ENCODE results near the gene MCM3AP.

MCM3AP gene

DNA sequence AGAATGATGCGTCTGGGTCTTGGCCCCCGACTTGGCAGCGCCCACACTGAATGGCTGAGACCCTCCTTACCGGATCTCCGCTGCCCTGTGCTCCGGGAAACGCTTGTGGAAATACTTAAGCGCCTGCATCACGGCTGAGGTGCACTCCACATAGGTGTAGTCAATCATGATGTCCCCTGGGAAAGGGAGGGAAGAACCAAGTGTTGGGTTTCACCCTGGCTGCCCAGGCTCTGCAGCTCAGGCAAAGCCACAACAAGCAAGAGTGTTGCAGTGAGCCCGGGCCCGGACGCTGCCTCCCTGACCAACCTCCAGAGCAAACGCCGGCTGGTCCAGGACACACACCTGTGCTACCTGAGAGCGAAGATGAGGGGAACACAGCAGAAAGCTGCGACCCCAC is 79.6 kb downstream of the MCM3AP start:
- no peaks in the 10 kb centered on the region for H3K79me2 ChIP-seq (ENCODE audit: control insufficient read depth, low read length)
- H3K9me3 ChIP-seq (ENCODE audit: control insufficient read depth, insufficient read depth, low read length) = no peaks in the 10 kb centered on the region
- H3F3A ChIP-seq (ENCODE audit: control insufficient read depth, insufficient read depth) = no peaks in the 10 kb centered on the region; the same call in 1 of the 2 replicates
- H4K20me1 ChIP-seq (ENCODE audit: control insufficient read depth, insufficient read depth, low read depth, low read length) = no peaks in the 10 kb centered on the region
- no peak overlapping the region for H3K27ac ChIP-seq (ENCODE audit: low read depth, low read length)
- H3K36me3 ChIP-seq (ENCODE audit: control insufficient read depth, low read length) = peaks cover 76% of the 10 kb centered on the region
- H3K4me3 ChIP-seq (ENCODE audit: low read length) = no peak overlapping the region
- no peaks in the 10 kb centered on the region for H3K4me1 ChIP-seq (ENCODE audit: control insufficient read depth, low read length)
- no peak overlapping the region for H3K4me2 ChIP-seq (ENCODE audit: low read length)
- TF ChIP-seq EZH2phosphoT487 (IDR thresholded peaks at IDR 0.05; ENCODE audit: borderline replicate concordance, low read length) = no peak
- TF ChIP-seq, protein P1, sequence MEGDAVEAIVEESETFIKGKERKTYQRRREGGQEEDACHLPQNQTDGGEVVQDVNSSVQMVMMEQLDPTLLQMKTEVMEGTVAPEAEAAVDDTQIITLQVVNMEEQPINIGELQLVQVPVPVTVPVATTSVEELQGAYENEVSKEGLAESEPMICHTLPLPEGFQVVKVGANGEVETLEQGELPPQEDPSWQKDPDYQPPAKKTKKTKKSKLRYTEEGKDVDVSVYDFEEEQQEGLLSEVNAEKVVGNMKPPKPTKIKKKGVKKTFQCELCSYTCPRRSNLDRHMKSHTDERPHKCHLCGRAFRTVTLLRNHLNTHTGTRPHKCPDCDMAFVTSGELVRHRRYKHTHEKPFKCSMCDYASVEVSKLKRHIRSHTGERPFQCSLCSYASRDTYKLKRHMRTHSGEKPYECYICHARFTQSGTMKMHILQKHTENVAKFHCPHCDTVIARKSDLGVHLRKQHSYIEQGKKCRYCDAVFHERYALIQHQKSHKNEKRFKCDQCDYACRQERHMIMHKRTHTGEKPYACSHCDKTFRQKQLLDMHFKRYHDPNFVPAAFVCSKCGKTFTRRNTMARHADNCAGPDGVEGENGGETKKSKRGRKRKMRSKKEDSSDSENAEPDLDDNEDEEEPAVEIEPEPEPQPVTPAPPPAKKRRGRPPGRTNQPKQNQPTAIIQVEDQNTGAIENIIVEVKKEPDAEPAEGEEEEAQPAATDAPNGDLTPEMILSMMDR (IDR thresholded peaks at IDR 0.05; ENCODE audit: low read depth, low read length, poor library complexity, severe bottlenecking) = no peak
- no peaks in the 10 kb centered on the region for H3K27me3 ChIP-seq (ENCODE audit: control insufficient read depth, low read length)
- H3K9me2 ChIP-seq (replicated peaks; ENCODE audit: control insufficient read depth, low read length) = no peaks in the 10 kb centered on the region

GRCh38 chr21:46205166-46205565 is 80.2 kb downstream of the MCM3AP start:
- no peaks in the 10 kb centered on the region for H3K9me3 ChIP-seq (ENCODE audit: control insufficient read depth, insufficient read depth, low read length)
- TF ChIP-seq EZH2phosphoT487 (IDR thresholded peaks at IDR 0.05; ENCODE audit: borderline replicate concordance, low read length) = no peak
- TF ChIP-seq, protein P1 (IDR thresholded peaks at IDR 0.05; ENCODE audit: low read depth, low read length, poor library complexity, severe bottlenecking) = no peak
- no peak overlapping the region for H3K27ac ChIP-seq (ENCODE audit: low read depth, low read length)
- no peak overlapping the region for H3K4me3 ChIP-seq (ENCODE audit: low read length)
- H3K9me2 ChIP-seq (replicated peaks; ENCODE audit: control insufficient read depth, low read length) = no peaks in the 10 kb centered on the region
- H3F3A ChIP-seq (ENCODE audit: control insufficient read depth, insufficient read depth) = no peaks in the 10 kb centered on the region; the same call in 1 of the 2 replicates
- H3K4me2 ChIP-seq (ENCODE audit: low read length) = no peak overlapping the region
- H3K4me1 ChIP-seq (ENCODE audit: control insufficient read depth, low read length) = no peaks in the 10 kb centered on the region
- H3K79me2 ChIP-seq (ENCODE audit: control insufficient read depth, low read length) = no peaks in the 10 kb centered on the region
- peaks cover 76% of the 10 kb centered on the region for H3K36me3 ChIP-seq (ENCODE audit: control insufficient read depth, low read length)
- no peaks in the 10 kb centered on the region for H3K27me3 ChIP-seq (ENCODE audit: control insufficient read depth, low read length)
- H4K20me1 ChIP-seq (ENCODE audit: control insufficient read depth, insufficient read depth, low read depth, low read length) = no peaks in the 10 kb centered on the region

DNA sequence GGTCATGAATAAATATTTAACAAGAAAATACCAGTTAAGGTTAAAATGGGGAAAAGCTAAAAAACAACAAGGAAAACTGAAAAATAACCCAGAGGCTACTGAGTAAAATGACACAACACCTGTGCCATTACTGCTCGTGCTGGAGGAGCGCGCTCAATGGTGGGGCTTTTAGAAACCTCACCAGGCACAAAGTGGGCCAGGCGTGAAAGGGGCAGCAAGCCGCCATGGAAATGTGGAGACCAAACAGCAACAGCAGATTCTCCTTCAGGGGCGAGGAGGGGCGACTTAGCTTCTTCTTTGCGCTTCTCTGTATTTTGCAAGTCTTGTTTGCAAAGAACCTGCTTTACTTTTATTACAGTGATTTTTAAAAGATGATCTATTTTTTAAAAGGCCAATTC is 82.2 kb downstream of the MCM3AP start:
- no peak overlapping the region for H3K4me2 ChIP-seq (ENCODE audit: low read length)
- H3K79me2 ChIP-seq (ENCODE audit: control insufficient read depth, low read length) = no peaks in the 10 kb centered on the region
- no peaks in the 10 kb centered on the region for H3K9me2 ChIP-seq (replicated peaks; ENCODE audit: control insufficient read depth, low read length)
- H3K27ac ChIP-seq (ENCODE audit: low read depth, low read length) = no peak overlapping the region
- peaks cover 80% of the 10 kb centered on the region for H3K36me3 ChIP-seq (ENCODE audit: control insufficient read depth, low read length)
- H3K9me3 ChIP-seq (ENCODE audit: control insufficient read depth, insufficient read depth, low read length) = no peaks in the 10 kb centered on the region
- no peaks in the 10 kb centered on the region; the same call in 1 of the 2 replicates for H3F3A ChIP-seq (ENCODE audit: control insufficient read depth, insufficient read depth)
- H3K27me3 ChIP-seq (ENCODE audit: control insufficient read depth, low read length) = no peaks in the 10 kb centered on the region
- no peaks in the 10 kb centered on the region for H4K20me1 ChIP-seq (ENCODE audit: control insufficient read depth, insufficient read depth, low read depth, low read length)
- no peaks in the 10 kb centered on the region for H3K4me1 ChIP-seq (ENCODE audit: control insufficient read depth, low read length)
- no peak for TF ChIP-seq EZH2phosphoT487 (IDR thresholded peaks at IDR 0.05; ENCODE audit: borderline replicate concordance, low read length)
- TF ChIP-seq, protein P1 (IDR thresholded peaks at IDR 0.05; ENCODE audit: low read depth, low read length, poor library complexity, severe bottlenecking) = no peak
- H3K4me3 ChIP-seq (ENCODE audit: low read length) = no peak overlapping the region

All from DOHH2 (cell line).